ENCODE data around the gene ACAA1.

Gene ACAA1

GRCh38 chr3:38152609-38153008 is 15.7 kb upstream of the ACAA1 start:
- Histone ChIP-seq H3K9ac (ENCODE audit: low read length) (no peak overlapping the region), H3K4me1 (ENCODE audit: control insufficient read depth, low read depth, low read length) (no peaks in the 10 kb centered on the region), H3K9me3 (ENCODE audit: control insufficient read depth, low read depth, low read length) (no peaks in the 10 kb centered on the region), H3K27me3 (ENCODE audit: control insufficient read depth, insufficient read depth, low read length) (no peaks in the 10 kb centered on the region), H3K4me3 (ENCODE audit: low read length) (no peak overlapping the region), H3K36me3 (ENCODE audit: control insufficient read depth, low read depth, low read length) (no peaks in the 10 kb centered on the region), H3K27ac (ENCODE audit: low read length) (no peak overlapping the region)

GRCh38 chr3:38151667-38152265 is 14.8 kb upstream of the ACAA1 start:
- H3K36me3 ChIP-seq (ENCODE audit: control insufficient read depth, low read depth, low read length), result no peaks in the 10 kb centered on the region
- no peaks in the 10 kb centered on the region for H3K4me1 ChIP-seq (ENCODE audit: control insufficient read depth, low read depth, low read length)
- no peak overlapping the region for H3K4me3 ChIP-seq (ENCODE audit: low read length)
- no peaks in the 10 kb centered on the region for H3K9me3 ChIP-seq (ENCODE audit: control insufficient read depth, low read depth, low read length)
- no peaks in the 10 kb centered on the region for H3K27me3 ChIP-seq (ENCODE audit: control insufficient read depth, insufficient read depth, low read length)
- no peak overlapping the region for H3K9ac ChIP-seq (ENCODE audit: low read length)
- no peak overlapping the region for H3K27ac ChIP-seq (ENCODE audit: low read length)

- H3K27ac ChIP-seq (ENCODE audit: low read length), result no peak overlapping the region
These were observed 14.0 kb upstream of the ACAA1 start for GRCh38 chr3:38150780-38151528.

DNA sequence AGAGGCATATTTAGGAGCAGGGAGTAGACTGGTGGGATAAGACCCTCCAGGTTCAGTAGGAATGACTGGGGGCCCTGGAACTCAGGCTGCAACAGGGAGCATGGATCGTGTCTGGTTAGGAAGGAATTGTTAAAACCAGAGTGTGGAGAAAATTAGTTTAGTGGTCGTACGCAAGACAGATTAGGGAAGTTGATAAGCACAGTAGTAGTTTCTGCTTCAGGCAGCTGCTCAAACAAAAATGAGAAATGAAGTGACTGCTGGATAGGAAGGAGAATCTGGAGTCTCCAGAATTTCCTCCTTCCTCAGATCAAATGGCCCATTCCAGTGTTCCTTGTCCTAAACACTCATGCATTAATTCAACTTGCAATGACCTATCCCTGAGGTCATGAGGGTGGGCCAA is 12.8 kb upstream of the ACAA1 start:
- Histone ChIP-seq H3K4me3 (ENCODE audit: low read length) (no peak overlapping the region), H3K36me3 (ENCODE audit: control insufficient read depth, low read depth, low read length) (no peaks in the 10 kb centered on the region), H3K9me3 (ENCODE audit: control insufficient read depth, low read depth, low read length) (no peaks in the 10 kb centered on the region), H3K9ac (ENCODE audit: low read length) (no peak overlapping the region), H3K4me1 (ENCODE audit: control insufficient read depth, low read depth, low read length) (no peaks in the 10 kb centered on the region), H3K27ac (ENCODE audit: low read length) (no peak overlapping the region), H3K27me3 (ENCODE audit: control insufficient read depth, insufficient read depth, low read length) (no peaks in the 10 kb centered on the region)

More at GRCh38 chr3:38150780-38151528, 14.0 kb upstream of the ACAA1 start:
- H3K4me3 ChIP-seq (ENCODE audit: low read length), result no peak overlapping the region
- H3K9ac ChIP-seq (ENCODE audit: low read length), result no peak overlapping the region
- H3K4me1 ChIP-seq (ENCODE audit: control insufficient read depth, low read depth, low read length), result no peaks in the 10 kb centered on the region
- no peaks in the 10 kb centered on the region for H3K27me3 ChIP-seq (ENCODE audit: control insufficient read depth, insufficient read depth, low read length)
- no peaks in the 10 kb centered on the region for H3K9me3 ChIP-seq (ENCODE audit: control insufficient read depth, low read depth, low read length)
- H3K36me3 ChIP-seq (ENCODE audit: control insufficient read depth, low read depth, low read length), result no peaks in the 10 kb centered on the region

- no peak overlapping the region for H3K27ac ChIP-seq (ENCODE audit: low read length)
- no peaks in the 10 kb centered on the region for H3K4me1 ChIP-seq (ENCODE audit: control insufficient read depth, low read depth, low read length)
- no peaks in the 10 kb centered on the region for H3K27me3 ChIP-seq (ENCODE audit: control insufficient read depth, insufficient read depth, low read length)
- no peaks in the 10 kb centered on the region for H3K36me3 ChIP-seq (ENCODE audit: control insufficient read depth, low read depth, low read length)
- no peak overlapping the region for H3K4me3 ChIP-seq (ENCODE audit: low read length)
- H3K9ac ChIP-seq (ENCODE audit: low read length), result no peak overlapping the region
- H3K9me3 ChIP-seq (ENCODE audit: control insufficient read depth, low read depth, low read length), result no peaks in the 10 kb centered on the region
These were observed 11.5 kb upstream of the ACAA1 start for GRCh38 chr3:38148311-38148882.

GRCh38 chr3:38147421-38147820 is 10.5 kb upstream of the ACAA1 start:
- H3K4me1 ChIP-seq (ENCODE audit: control insufficient read depth, low read depth, low read length), result no peaks in the 10 kb centered on the region
- H3K27ac ChIP-seq (ENCODE audit: low read length), result no peak overlapping the region
- H3K4me3 ChIP-seq (ENCODE audit: low read length), result no peak overlapping the region
- no peak overlapping the region for H3K9ac ChIP-seq (ENCODE audit: low read length)
- H3K27me3 ChIP-seq (ENCODE audit: control insufficient read depth, insufficient read depth, low read length), result no peaks in the 10 kb centered on the region
- H3K9me3 ChIP-seq (ENCODE audit: control insufficient read depth, low read depth, low read length), result no peaks in the 10 kb centered on the region
- H3K36me3 ChIP-seq (ENCODE audit: control insufficient read depth, low read depth, low read length), result peaks cover under 1% of the 10 kb centered on the region

GRCh38 chr3:38146504-38146903 is 9.6 kb upstream of the ACAA1 start:
- H3K4me1 ChIP-seq (ENCODE audit: control insufficient read depth, low read depth, low read length), result no peaks in the 10 kb centered on the region
- H3K27ac ChIP-seq (ENCODE audit: low read length), result no peak overlapping the region
- H3K36me3 ChIP-seq (ENCODE audit: control insufficient read depth, low read depth, low read length), result peaks cover 9% of the 10 kb centered on the region
- no peaks in the 10 kb centered on the region for H3K9me3 ChIP-seq (ENCODE audit: control insufficient read depth, low read depth, low read length)
- H3K27me3 ChIP-seq (ENCODE audit: control insufficient read depth, insufficient read depth, low read length), result no peaks in the 10 kb centered on the region
- no peak overlapping the region for H3K9ac ChIP-seq (ENCODE audit: low read length)
- no peak overlapping the region for H3K4me3 ChIP-seq (ENCODE audit: low read length)

DNA sequence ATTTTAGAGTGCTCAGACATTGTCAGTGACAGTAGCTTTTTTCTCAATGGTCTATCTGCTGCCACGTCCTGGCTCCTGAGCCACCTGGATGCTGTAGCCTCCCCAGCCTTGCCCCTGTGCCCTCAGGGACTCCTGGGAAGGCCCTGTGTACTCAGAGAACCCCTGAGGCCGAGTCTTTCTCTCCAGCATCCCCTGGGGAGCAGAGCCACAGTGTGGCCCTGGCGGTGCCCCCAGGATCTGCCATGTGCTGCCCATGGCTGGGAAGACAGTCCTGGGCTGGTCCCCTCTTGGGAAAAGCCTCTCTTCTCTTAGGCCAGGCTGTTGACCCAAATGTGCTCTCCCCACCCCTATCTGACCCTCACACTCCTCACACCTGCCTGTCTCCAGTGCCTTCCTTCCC is 6.6 kb upstream of the ACAA1 start:
- Histone ChIP-seq H3K4me3 (ENCODE audit: low read length) (no peak overlapping the region), H3K9me3 (ENCODE audit: control insufficient read depth, low read depth, low read length) (no peaks in the 10 kb centered on the region), H3K36me3 (ENCODE audit: control insufficient read depth, low read depth, low read length) (peaks cover 17% of the 10 kb centered on the region), H3K9ac (ENCODE audit: low read length) (no peak overlapping the region), H3K27ac (ENCODE audit: low read length) (no peak overlapping the region), H3K4me1 (ENCODE audit: control insufficient read depth, low read depth, low read length) (peaks cover 5% of the 10 kb centered on the region), H3K27me3 (ENCODE audit: control insufficient read depth, insufficient read depth, low read length) (peaks cover 8% of the 10 kb centered on the region)

- Histone ChIP-seq H3K9ac (ENCODE audit: low read length) (no peak overlapping the region), H3K4me1 (ENCODE audit: control insufficient read depth, low read depth, low read length) (peaks cover 8% of the 10 kb centered on the region), H3K4me3 (ENCODE audit: low read length) (no peak overlapping the region), H3K27me3 (ENCODE audit: control insufficient read depth, insufficient read depth, low read length) (peaks cover 8% of the 10 kb centered on the region), H3K9me3 (ENCODE audit: control insufficient read depth, low read depth, low read length) (no peaks in the 10 kb centered on the region), H3K36me3 (ENCODE audit: control insufficient read depth, low read depth, low read length) (peaks cover 17% of the 10 kb centered on the region), H3K27ac (ENCODE audit: low read length) (no peak overlapping the region)
These were observed 6.0 kb upstream of the ACAA1 start for GRCh38 chr3:38142959-38143358.

GRCh38 chr3:38141952-38142273 is 5.0 kb upstream of the ACAA1 start:
- H3K36me3 ChIP-seq (ENCODE audit: control insufficient read depth, low read depth, low read length), result peaks cover 17% of the 10 kb centered on the region
- no peaks in the 10 kb centered on the region for H3K9me3 ChIP-seq (ENCODE audit: control insufficient read depth, low read depth, low read length)
- H3K9ac ChIP-seq (ENCODE audit: low read length), result no peak overlapping the region
- no peak overlapping the region for H3K27ac ChIP-seq (ENCODE audit: low read length)
- H3K4me1 ChIP-seq (ENCODE audit: control insufficient read depth, low read depth, low read length), result peaks cover 13% of the 10 kb centered on the region
- no peak overlapping the region for H3K4me3 ChIP-seq (ENCODE audit: low read length)
- peaks cover 8% of the 10 kb centered on the region for H3K27me3 ChIP-seq (ENCODE audit: control insufficient read depth, insufficient read depth, low read length)

- H3K27ac ChIP-seq (ENCODE audit: low read length), result no peak overlapping the region
- peaks cover 17% of the 10 kb centered on the region for H3K36me3 ChIP-seq (ENCODE audit: control insufficient read depth, low read depth, low read length)
- peaks cover 8% of the 10 kb centered on the region for H3K27me3 ChIP-seq (ENCODE audit: control insufficient read depth, insufficient read depth, low read length)
- no peak overlapping the region for H3K9ac ChIP-seq (ENCODE audit: low read length)
- H3K4me3 ChIP-seq (ENCODE audit: low read length), result no peak overlapping the region
- peaks cover 13% of the 10 kb centered on the region for H3K4me1 ChIP-seq (ENCODE audit: control insufficient read depth, low read depth, low read length)
- H3K9me3 ChIP-seq (ENCODE audit: control insufficient read depth, low read depth, low read length), result no peaks in the 10 kb centered on the region
These were observed 4.4 kb upstream of the ACAA1 start for GRCh38 chr3:38141173-38141951.

All from iPS-18a (cell line).